Measurements from ENCODE around the gene IL21R.

The IL21R gene

GRCh38 chr16:27401768-27402568 is at the start of gene IL21R:
Gene IL21R, plus strand, starts transcription at chr16:27402174. Its CDS starts 27,898 bp downstream, at chr16:27430072.
- no peak within 1 kb of the TSS for H3K4me3 ChIP-seq (ENCODE audit: low read depth, low read length)
- in situ Hi-C loops (cut with HindIII; ENCODE audit: low sequenced_read_pairs) = no loop called here
- DNase-seq (ENCODE audit: low read depth, low spot score) = peak; percentile 84
- TF ChIP-seq CTCF (IDR thresholded peaks at IDR 0.05; ENCODE audit: low read depth, low read length) = no peak

DNA sequence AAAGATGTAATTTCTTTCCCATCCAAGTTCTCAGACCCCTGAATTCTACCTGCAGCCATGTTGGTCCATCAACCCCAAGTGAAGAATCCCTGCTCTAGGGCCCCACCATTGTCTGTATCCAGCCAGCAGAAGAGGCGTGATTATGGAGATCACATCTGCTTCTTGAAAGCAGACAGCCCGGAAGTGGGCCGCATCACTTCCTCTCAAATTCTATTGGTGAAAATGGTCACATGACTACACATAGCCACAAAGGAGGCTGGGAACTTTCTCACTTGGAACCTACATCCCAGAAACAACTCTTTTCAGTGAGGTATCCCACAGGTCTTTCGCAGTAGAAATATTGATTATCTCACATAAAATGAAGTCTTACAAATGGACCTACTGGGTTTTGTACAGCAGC is 48.1 kb upstream of the IL21R start:
- in situ Hi-C loops (cut with HindIII; ENCODE audit: low sequenced_read_pairs) = no loop called here
- no peak for DNase-seq (ENCODE audit: low read depth, low spot score)
- TF ChIP-seq CTCF (IDR thresholded peaks at IDR 0.05; ENCODE audit: low read depth, low read length) = no peak
- H3K4me3 ChIP-seq (ENCODE audit: low read depth, low read length) = no peak overlapping the region

GRCh38 chr16:27355610-27356009 is 46.4 kb upstream of the IL21R start:
- no peak for DNase-seq (ENCODE audit: low read depth, low spot score)
- in situ Hi-C loops (cut with HindIII; ENCODE audit: low sequenced_read_pairs) = no loop called here
- no peak overlapping the region for H3K4me3 ChIP-seq (ENCODE audit: low read depth, low read length)
- peak; percentile 52 for TF ChIP-seq CTCF (IDR thresholded peaks at IDR 0.05; ENCODE audit: low read depth, low read length)

- in situ Hi-C loops (cut with HindIII; ENCODE audit: low sequenced_read_pairs) = no loop called here
- no peak for DNase-seq (ENCODE audit: low read depth, low spot score)
- H3K4me3 ChIP-seq (ENCODE audit: low read depth, low read length) = no peak overlapping the region
- TF ChIP-seq CTCF (IDR thresholded peaks at IDR 0.05; ENCODE audit: low read depth, low read length) = no peak
Observed at GRCh38 chr16:27356794-27357193, 45.2 kb upstream of the IL21R start.

GRCh38 chr16:27359051-27359450 is 42.9 kb upstream of the IL21R start:
- TF ChIP-seq CTCF (IDR thresholded peaks at IDR 0.05; ENCODE audit: low read depth, low read length) = no peak
- no peak for DNase-seq (ENCODE audit: low read depth, low spot score)
- in situ Hi-C loops (cut with HindIII; ENCODE audit: low sequenced_read_pairs) = no loop called here
- no peak overlapping the region for H3K4me3 ChIP-seq (ENCODE audit: low read depth, low read length)

DNA sequence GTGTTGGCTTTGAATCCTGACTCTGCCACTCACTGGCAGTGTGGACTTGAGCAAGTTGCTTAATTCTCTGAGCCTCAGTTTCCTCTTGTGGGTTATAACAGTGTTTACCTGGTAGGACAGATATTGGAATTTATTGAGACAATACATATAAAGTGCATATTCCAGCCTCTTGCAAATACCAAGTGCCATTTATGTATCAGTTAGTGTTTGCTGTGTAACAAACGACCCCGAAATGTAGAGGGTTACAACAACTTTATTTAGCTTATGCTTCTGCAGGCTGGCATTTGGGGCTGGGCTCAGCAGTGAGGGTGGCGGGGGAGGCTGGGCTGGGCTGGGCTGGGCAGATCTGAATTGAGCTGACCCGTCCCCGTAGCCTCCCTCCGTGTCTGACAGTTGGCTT is 42.4 kb upstream of the IL21R start:
- no peak for TF ChIP-seq CTCF (IDR thresholded peaks at IDR 0.05; ENCODE audit: low read depth, low read length)
- DNase-seq (ENCODE audit: low read depth, low spot score) = no peak
- H3K4me3 ChIP-seq (ENCODE audit: low read depth, low read length) = no peak overlapping the region
- in situ Hi-C loops (cut with HindIII; ENCODE audit: low sequenced_read_pairs) = no loop called here

All from astrocyte of the spinal cord (primary cell).